Measurements from ENCODE around the gene PCDHA7.
A peak's percentile ranks its signal among the peaks of the same experiment; 100 is the strongest.
"Not testable (repeated sequence)": the region's sequence is repeated elsewhere in the genome, so short reads cannot be mapped to it uniquely, and the experiment has no call there.

PCDHA7 gene

DNA sequence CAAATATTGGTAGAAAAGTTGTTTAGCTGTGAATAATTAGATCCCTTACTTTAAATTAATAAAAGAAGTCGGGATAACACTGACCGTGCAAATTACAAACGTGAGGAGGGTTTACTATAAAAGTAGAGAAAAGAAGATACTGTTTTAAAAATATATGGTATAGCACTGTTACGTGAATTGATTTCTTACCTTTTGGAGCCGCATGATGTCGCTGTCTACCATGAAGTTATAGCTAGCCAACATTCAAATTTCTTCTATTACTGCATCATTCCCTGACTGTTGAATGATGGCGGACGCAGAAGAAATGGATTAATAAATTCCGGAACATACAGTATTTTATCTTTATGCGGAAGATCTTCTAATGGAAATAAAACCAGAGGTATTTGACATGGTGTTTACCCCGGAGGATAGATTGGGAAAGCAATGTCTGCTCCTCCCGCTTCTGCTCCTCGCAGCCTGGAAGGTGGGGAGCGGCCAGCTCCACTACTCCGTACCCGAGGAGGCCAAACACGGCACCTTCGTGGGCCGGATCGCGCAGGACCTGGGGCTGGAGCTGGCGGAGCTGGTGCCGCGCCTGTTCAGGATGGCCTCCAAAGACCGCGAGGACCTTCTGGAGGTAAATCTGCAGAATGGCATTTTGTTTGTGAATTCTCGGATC lies 6.2 kb upstream of the PCDHA7 start, which contains the start of gene PCDHA6:
TSS of gene PCDHA6 (plus strand) at position 257 of the 658 bp plus-strand sequence. CDS start at position 389, 132 bp downstream.
- Histone ChIP-seq H3K4me3 (ENCODE audit: low read length) (peak within 1 kb of the TSS; percentile 69), H3K9me3 (ENCODE audit: control insufficient read depth, low read length) (peaks cover 8% of the 10 kb centered on the region), H3K9ac (ENCODE audit: low read length) (no peak within 1 kb of the TSS), H3K27me3 (replicated peaks; ENCODE audit: control insufficient read depth, insufficient read depth, low read length) (no peaks in the 10 kb centered on the region), H3K4me1 (ENCODE audit: control insufficient read depth, insufficient read depth, low read length) (no peaks in the 10 kb centered on the region), H3K36me3 (ENCODE audit: control insufficient read depth, insufficient read depth, low read length, severe bottlenecking) (no peaks in the 10 kb centered on the region)
- DNase-seq (ENCODE audit: low read depth) = peak; percentile 28

DNA sequence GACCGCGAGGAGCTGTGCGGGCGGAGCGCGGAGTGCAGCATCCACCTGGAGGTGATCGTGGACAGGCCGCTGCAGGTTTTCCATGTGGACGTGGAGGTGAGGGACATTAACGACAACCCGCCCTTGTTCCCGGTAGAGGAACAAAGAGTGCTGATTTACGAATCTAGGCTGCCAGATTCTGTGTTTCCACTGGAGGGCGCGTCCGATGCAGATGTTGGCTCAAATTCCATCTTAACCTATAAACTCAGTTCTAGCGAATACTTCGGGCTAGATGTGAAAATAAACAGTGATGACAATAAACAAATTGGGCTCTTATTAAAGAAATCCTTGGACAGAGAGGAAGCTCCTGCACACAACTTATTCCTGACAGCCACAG lies 5.7 kb upstream of the PCDHA7 start:
- Histone ChIP-seq H3K4me3 (ENCODE audit: low read length) (peak overlapping the region; percentile 69), H3K9me3 (ENCODE audit: control insufficient read depth, low read length) (peaks cover 8% of the 10 kb centered on the region), H3K9ac (ENCODE audit: low read length) (no peak overlapping the region), H3K36me3 (ENCODE audit: control insufficient read depth, insufficient read depth, low read length, severe bottlenecking) (no peaks in the 10 kb centered on the region), H3K27me3 (replicated peaks; ENCODE audit: control insufficient read depth, insufficient read depth, low read length) (no peaks in the 10 kb centered on the region), H3K4me1 (ENCODE audit: control insufficient read depth, insufficient read depth, low read length) (no peaks in the 10 kb centered on the region)
- DNase-seq (ENCODE audit: low read depth) = no peak

DNA sequence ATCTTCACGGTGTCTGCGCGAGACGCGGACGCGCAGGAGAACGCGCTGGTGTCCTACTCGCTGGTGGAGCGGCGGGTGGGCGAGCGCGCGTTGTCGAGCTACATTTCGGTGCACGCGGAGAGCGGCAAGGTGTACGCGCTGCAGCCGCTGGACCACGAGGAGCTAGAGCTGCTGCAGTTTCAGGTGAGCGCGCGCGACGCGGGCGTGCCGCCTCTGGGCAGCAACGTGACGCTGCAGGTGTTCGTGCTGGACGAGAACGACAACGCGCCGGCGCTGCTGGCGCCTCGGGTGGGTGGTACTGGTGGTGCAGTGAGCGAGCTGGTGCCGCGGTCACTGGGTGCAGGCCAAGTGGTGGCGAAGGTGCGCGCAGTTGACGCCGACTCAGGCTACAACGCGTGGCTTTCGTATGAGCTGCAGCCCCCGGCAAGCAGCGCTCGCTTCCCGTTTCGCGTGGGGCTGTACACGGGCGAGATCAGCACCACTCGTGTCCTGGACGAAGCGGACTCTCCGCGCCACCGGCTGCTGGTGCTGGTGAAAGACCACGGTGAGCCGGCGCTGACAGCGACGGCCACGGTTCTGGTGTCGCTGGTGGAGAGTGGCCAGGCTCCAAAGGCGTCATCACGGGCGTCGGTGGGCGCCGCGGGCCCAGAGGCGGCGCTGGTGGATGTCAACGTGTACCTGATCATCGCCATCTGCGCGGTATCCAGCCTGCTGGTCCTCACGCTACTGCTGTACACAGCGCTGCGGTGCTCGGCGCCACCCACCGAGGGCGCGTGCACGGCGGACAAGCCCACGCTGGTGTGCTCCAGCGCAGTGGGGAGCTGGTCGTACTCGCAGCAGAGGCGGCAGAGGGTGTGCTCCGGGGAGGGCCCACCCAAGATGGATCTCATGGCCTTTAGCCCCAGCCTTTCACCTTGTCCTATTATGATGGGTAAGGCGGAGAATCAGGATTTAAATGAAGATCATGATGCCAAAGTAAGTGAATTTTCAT lies 4.3 kb upstream of the PCDHA7 start:
- H3K9me3 ChIP-seq (ENCODE audit: control insufficient read depth, low read length); H3K4me3 ChIP-seq (ENCODE audit: low read length); H3K9ac ChIP-seq (ENCODE audit: low read length); H3K36me3 ChIP-seq (ENCODE audit: control insufficient read depth, insufficient read depth, low read length, severe bottlenecking); H3K27me3 ChIP-seq (replicated peaks; ENCODE audit: control insufficient read depth, insufficient read depth, low read length); DNase-seq (ENCODE audit: low read depth); H3K4me1 ChIP-seq (ENCODE audit: control insufficient read depth, insufficient read depth, low read length): not testable (repeated sequence)

DNA sequence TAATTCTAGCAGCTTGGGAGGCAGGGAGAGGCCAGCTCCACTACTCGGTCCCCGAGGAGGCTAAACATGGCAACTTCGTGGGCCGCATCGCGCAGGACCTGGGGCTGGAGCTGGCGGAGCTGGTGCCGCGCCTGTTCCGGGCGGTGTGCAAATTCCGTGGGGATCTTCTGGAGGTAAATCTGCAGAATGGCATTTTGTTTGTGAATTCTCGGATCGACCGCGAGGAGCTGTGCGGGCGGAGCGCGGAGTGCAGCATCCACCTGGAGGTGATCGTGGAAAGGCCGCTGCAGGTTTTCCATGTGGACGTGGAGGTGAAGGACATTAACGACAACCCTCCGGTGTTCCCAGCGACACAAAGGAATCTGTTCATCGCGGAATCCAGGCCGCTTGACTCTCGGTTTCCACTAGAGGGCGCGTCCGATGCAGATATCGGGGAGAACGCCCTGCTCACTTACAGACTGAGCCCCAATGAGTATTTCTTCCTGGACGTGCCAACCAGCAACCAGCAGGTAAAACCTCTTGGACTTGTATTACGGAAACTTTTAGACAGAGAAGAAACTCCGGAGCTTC lies 455 bp downstream of the PCDHA7 start:
- H3K36me3 ChIP-seq (ENCODE audit: control insufficient read depth, insufficient read depth, low read length, severe bottlenecking); H3K4me1 ChIP-seq (ENCODE audit: control insufficient read depth, insufficient read depth, low read length); H3K9me3 ChIP-seq (ENCODE audit: control insufficient read depth, low read length); DNase-seq (ENCODE audit: low read depth); H3K27me3 ChIP-seq (replicated peaks; ENCODE audit: control insufficient read depth, insufficient read depth, low read length); H3K9ac ChIP-seq (ENCODE audit: low read length): not testable (repeated sequence)
- H3K4me3 ChIP-seq (ENCODE audit: low read length) = peak overlapping the region; percentile 71

DNA sequence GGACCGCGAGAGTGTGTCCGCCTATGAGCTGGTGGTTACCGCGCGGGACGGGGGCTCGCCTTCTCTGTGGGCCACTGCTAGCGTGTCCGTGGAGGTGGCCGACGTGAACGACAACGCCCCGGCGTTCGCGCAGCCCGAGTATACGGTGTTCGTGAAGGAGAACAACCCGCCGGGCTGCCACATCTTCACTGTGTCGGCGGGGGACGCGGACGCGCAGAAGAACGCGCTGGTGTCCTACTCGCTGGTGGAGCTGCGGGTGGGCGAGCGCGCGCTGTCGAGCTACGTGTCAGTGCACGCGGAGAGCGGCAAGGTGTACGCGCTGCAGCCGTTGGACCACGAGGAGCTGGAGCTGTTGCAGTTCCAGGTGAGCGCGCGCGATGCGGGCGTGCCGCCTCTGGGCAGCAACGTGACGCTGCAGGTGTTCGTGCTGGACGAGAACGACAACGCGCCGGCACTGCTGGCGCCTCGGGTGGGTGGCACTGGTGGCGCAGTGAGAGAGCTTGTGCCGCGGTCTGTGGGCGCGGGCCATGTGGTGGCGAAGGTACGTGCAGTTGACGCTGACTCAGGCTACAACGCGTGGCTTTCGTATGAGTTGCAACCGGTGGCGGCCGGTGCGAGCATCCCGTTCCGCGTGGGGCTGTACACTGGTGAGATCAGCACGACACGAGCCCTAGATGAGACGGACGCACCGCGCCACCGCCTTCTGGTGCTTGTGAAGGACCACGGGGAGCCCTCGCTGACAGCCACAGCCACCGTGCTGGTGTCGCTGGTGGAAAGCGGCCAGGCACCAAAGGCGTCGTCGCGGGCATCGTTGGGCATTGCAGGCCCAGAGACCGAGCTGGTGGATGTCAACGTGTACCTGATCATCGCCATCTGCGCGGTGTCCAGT lies 1.8 kb downstream of the PCDHA7 start:
- Histone ChIP-seq H3K27me3 (replicated peaks; ENCODE audit: control insufficient read depth, insufficient read depth, low read length) (no peaks in the 10 kb centered on the region), H3K4me3 (ENCODE audit: low read length) (no peak overlapping the region), H3K4me1 (ENCODE audit: control insufficient read depth, insufficient read depth, low read length) (no peaks in the 10 kb centered on the region), H3K9me3 (ENCODE audit: control insufficient read depth, low read length) (peaks cover 6% of the 10 kb centered on the region), H3K36me3 (ENCODE audit: control insufficient read depth, insufficient read depth, low read length, severe bottlenecking) (no peaks in the 10 kb centered on the region), H3K9ac (ENCODE audit: low read length) (no peak overlapping the region)
- no peak for DNase-seq (ENCODE audit: low read depth)

DNA sequence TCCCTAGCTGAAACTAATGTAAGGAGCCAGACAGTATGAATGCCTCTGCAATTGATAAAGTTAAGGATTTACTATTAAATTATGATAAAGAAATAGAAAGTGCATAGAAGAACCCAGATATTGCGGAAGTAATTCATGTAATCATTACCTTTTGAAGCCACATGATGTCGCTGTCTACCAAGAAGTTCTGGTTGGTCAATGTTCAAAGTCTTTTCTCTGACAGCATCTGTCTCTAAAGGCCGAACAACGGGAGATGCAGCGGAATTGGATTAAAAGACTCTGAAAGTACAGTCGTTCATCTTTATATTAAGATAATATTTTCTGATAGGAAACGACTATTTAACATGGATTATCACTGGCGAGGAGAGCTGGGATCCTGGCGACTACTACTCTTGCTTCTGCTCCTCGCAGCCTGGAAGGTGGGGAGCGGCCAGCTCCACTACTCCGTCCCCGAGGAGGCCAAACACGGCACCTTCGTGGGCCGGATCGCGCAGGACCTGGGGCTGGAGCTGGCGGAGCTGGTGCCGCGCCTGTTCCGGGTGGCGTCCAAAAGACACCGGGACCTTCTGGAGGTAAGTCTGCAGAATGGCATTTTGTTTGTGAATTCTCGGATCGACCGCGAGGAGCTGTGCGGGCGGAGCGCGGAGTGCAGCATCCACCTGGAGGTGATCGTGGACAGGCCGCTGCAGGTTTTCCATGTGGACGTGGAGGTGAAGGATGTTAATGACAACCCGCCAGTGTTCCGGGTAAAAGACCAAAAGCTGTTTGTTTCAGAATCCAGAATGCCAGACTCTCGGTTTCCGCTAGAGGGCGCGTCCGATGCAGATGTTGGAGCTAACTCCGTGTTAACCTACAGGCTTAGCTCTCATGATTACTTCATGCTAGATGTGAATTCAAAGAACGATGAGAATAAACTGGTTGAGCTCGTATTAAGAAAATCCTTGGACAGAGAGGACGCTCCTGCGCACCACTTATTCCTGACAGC lies 7.2 kb downstream of the PCDHA7 start, which contains the start of gene PCDHA8:
TSS of gene PCDHA8 (plus strand) at position 210 of the 985 bp plus-strand sequence. CDS start at position 345, 135 bp downstream.
- DNase-seq (ENCODE audit: low read depth) = peak; percentile 4
- Histone ChIP-seq H3K9me3 (ENCODE audit: control insufficient read depth, low read length) (peaks cover 4% of the 10 kb centered on the region), H3K27me3 (replicated peaks; ENCODE audit: control insufficient read depth, insufficient read depth, low read length) (no peaks in the 10 kb centered on the region), H3K36me3 (ENCODE audit: control insufficient read depth, insufficient read depth, low read length, severe bottlenecking) (no peaks in the 10 kb centered on the region), H3K9ac (ENCODE audit: low read length) (no peak within 1 kb of the TSS), H3K4me3 (ENCODE audit: low read length) (no peak within 1 kb of the TSS), H3K4me1 (ENCODE audit: control insufficient read depth, insufficient read depth, low read length) (no peaks in the 10 kb centered on the region)

DNA sequence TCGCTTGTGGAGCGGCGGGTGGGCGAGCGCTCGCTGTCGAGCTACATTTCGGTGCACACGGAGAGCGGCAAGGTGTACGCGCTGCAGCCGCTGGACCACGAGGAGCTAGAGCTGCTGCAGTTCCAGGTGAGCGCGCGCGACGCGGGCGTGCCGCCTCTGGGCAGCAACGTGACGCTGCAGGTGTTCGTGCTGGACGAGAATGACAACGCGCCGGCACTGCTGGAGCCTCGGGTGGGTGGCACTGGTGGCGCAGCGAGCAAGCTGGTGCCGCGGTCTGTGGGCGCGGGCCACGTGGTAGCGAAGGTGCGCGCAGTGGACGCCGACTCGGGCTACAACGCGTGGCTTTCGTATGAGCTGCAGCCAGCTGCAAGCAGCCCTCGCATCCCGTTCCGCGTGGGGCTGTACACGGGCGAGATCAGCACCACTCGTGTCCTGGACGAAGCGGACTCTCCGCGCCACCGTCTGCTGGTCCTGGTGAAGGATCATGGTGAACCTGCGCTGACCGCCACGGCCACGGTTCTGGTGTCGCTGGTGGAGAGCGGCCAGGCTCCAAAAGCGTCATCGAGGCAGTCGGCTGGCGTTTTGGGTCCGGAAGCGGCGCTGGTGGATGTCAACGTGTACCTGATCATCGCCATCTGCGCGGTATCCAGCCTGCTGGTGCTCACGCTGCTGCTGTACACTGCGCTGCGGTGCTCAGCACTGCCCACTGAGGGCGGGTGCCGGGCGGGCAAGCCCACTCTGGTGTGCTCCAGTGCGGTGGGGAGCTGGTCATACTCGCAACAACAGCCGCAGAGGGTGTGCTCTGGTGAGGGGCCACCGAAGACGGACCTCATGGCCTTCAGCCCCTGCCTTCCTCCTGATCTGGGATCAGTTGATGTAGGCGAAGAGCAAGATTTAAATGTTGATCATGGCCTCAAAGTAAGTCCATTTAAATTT lies 9.0 kb downstream of the PCDHA7 start:
- no peak overlapping the region for H3K4me3 ChIP-seq (ENCODE audit: low read length)
- no peaks in the 10 kb centered on the region for H3K36me3 ChIP-seq (ENCODE audit: control insufficient read depth, insufficient read depth, low read length, severe bottlenecking)
- no peaks in the 10 kb centered on the region for H3K27me3 ChIP-seq (replicated peaks; ENCODE audit: control insufficient read depth, insufficient read depth, low read length)
- no peaks in the 10 kb centered on the region for H3K4me1 ChIP-seq (ENCODE audit: control insufficient read depth, insufficient read depth, low read length)
- H3K9ac ChIP-seq (ENCODE audit: low read length) = no peak overlapping the region
- DNase-seq (ENCODE audit: low read depth) = no peak
- H3K9me3 ChIP-seq (ENCODE audit: control insufficient read depth, low read length) = peaks cover 6% of the 10 kb centered on the region

DNA sequence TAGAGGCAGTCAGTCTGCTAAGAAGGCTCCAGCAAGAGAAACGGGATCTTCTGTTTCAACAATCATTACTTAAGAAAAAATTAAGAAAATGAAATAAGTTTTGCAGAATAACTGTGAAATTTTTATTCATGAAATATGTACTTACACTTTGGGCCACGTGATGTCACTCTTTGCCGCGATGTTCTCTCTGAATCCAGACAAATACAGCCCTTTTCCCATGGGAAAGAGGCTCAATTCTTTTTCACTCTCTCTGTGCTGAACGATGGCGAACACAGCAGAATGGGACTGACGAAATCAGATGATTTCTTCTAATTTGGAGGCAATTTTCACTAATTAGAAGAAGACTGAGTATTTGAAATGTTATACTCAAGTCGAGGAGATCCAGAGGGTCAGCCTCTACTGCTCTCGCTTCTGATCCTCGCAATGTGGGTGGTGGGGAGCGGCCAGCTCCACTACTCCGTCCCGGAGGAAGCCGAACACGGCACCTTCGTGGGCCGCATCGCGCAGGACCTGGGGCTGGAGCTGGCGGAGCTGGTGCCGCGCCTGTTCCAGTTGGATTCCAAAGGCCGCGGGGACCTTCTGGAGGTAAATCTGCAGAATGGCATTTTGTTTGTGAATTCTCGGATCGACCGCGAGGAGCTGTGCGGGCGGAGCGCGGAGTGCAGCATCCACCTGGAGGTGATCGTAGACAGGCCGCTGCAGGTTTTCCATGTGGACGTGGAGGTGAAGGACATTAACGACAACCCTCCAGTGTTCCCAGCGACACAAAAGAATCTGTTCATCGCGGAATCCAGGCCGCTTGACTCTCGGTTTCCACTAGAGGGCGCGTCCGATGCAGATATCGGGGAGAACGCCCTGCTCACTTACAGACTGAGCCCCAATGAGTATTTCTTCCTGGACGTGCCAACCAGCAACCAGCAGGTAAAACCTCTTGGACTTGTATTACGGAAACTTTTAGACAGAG lies 14.4 kb downstream of the PCDHA7 start, which contains the start of gene PCDHA9:
TSS of gene PCDHA9 (plus strand) at position 244 of the 964 bp plus-strand sequence. CDS start at position 358, 114 bp downstream.
- not testable (repeated sequence) for H3K4me1 ChIP-seq (ENCODE audit: control insufficient read depth, insufficient read depth, low read length); H3K36me3 ChIP-seq (ENCODE audit: control insufficient read depth, insufficient read depth, low read length, severe bottlenecking); H3K27me3 ChIP-seq (replicated peaks; ENCODE audit: control insufficient read depth, insufficient read depth, low read length); H3K9ac ChIP-seq (ENCODE audit: low read length); H3K9me3 ChIP-seq (ENCODE audit: control insufficient read depth, low read length); DNase-seq (ENCODE audit: low read depth); H3K4me3 ChIP-seq (ENCODE audit: low read length)
